ENCODE measurements around the gene SEBOX. TPM values are rescaled to one million over a fixed set of nuclear protein-coding genes. Genes with fewer than 3 reads are reported as not detected.

SEBOX gene
- total and polyA plus RNA-seq, 2 donors (not counting 1 experiment from before 2014, with no cell fraction given) = not detected

GRCh38 chr17:28327709-28328108 is 37.3 kb downstream of the SEBOX start:
- CTCF ChIA-PET = no interaction called here
- POLR2A ChIA-PET = no interaction called here
- Histone ChIP-seq H3K27me3 (replicated peaks in 1 of 4; ENCODE audit: control extremely low read depth in 1 of 4, control insufficient read depth in 3 of 4, insufficient read depth in 4 of 4, low read length in 3 of 4) (no peaks in the 10 kb centered on the region), H3K36me3 (replicated peaks in 1 of 2; ENCODE audit: control extremely low read depth in 1 of 2, control insufficient read depth in 1 of 2, extremely low read depth in 1 of 2, insufficient read depth in 2 of 2, low read length in 1 of 2) (peaks cover 0 to 47% of the 10 kb centered on the region in 2 experiments), H3K27ac (ENCODE audit: low read length in 2 of 2) (no peak overlapping the region), H4K20me1 (ENCODE audit: control insufficient read depth, insufficient read depth, low read length, poor library complexity, severe bottlenecking) (peaks cover 9% of the 10 kb centered on the region), H3K4me1 (ENCODE audit: control insufficient read depth in 2 of 2, insufficient read depth in 2 of 2, low read length in 2 of 2) (no peaks in the 10 kb centered on the region), H3K9me3 (ENCODE audit: control extremely low read depth in 1 of 3, control insufficient read depth in 2 of 3, insufficient read depth in 1 of 3, low read length in 2 of 3) (no peaks in the 10 kb centered on the region), H3K4me3 (ENCODE audit: control extremely low read depth in 1 of 5, extremely low read depth in 1 of 5, insufficient read depth in 1 of 5, low read depth in 2 of 5, low read length in 4 of 5) (no peak overlapping the region), H3K9ac (ENCODE audit: low read length) (no peak overlapping the region), H3K4me2 (replicated peaks; ENCODE audit: low read depth, low read length, poor library complexity, severe bottlenecking) (no peak overlapping the region), H3K79me2 (ENCODE audit: control insufficient read depth, insufficient read depth, low read length) (peaks cover 13% of the 10 kb centered on the region), H2AFZ (ENCODE audit: insufficient read depth, low read depth, low read length, poor library complexity, severe bottlenecking) (no peak overlapping the region)
- Mint-ChIP-seq H3K4me1 (peaks cover 7% of the 10 kb centered on the region), H3K27ac (no peak overlapping the region), H3K27me3 (no peaks in the 10 kb centered on the region), H3K9me3 (ENCODE audit: insufficient read depth) (no peaks in the 10 kb centered on the region), H3K4me3 (no peak overlapping the region)
- ATAC-seq (ENCODE audit: low read depth) = no peak
- intact Hi-C loops (cut with micrococcal nuclease) = no loop called here
- TF ChIP-seq EZH2 (IDR thresholded peaks at IDR 0.05; ENCODE audit: borderline replicate concordance, insufficient read depth, low read depth, low read length, poor library complexity, severe bottlenecking) (no peak), CTCF (IDR thresholded peaks at IDR 0.05) (no peak)
- DNase-seq = no peak
- WGBS (ENCODE audit: insufficient coverage) = 100% methylated on average over 1 of the region's 3 CpGs

- Histone ChIP-seq H4K20me1 (ENCODE audit: control insufficient read depth, insufficient read depth, low read length, poor library complexity, severe bottlenecking) (peaks cover 4% of the 10 kb centered on the region), H3K27ac (ENCODE audit: low read length in 2 of 2) (no peak overlapping the region), H3K4me2 (replicated peaks; ENCODE audit: low read depth, low read length, poor library complexity, severe bottlenecking) (no peak overlapping the region), H3K27me3 (replicated peaks in 1 of 4; ENCODE audit: control extremely low read depth in 1 of 4, control insufficient read depth in 3 of 4, insufficient read depth in 4 of 4, low read length in 3 of 4) (no peaks in the 10 kb centered on the region), H3K4me1 (ENCODE audit: control insufficient read depth in 2 of 2, insufficient read depth in 2 of 2, low read length in 2 of 2) (no peaks in the 10 kb centered on the region), H3K36me3 (replicated peaks in 1 of 2; ENCODE audit: control extremely low read depth in 1 of 2, control insufficient read depth in 1 of 2, extremely low read depth in 1 of 2, insufficient read depth in 2 of 2, low read length in 1 of 2) (peaks cover 0 to 45% of the 10 kb centered on the region in 2 experiments), H3K79me2 (ENCODE audit: control insufficient read depth, insufficient read depth, low read length) (peaks cover 7% of the 10 kb centered on the region), H2AFZ (ENCODE audit: insufficient read depth, low read depth, low read length, poor library complexity, severe bottlenecking) (no peak overlapping the region), H3K9me3 (ENCODE audit: control extremely low read depth in 1 of 3, control insufficient read depth in 2 of 3, insufficient read depth in 1 of 3, low read length in 2 of 3) (no peaks in the 10 kb centered on the region), H3K4me3 (ENCODE audit: control extremely low read depth in 1 of 5, extremely low read depth in 1 of 5, insufficient read depth in 1 of 5, low read depth in 2 of 5, low read length in 4 of 5) (no peak overlapping the region), H3K9ac (ENCODE audit: low read length) (no peak overlapping the region)
- H3K9me3 Mint-ChIP-seq (ENCODE audit: insufficient read depth) = no peaks in the 10 kb centered on the region
- no peak overlapping the region for H3K27ac Mint-ChIP-seq
- WGBS (ENCODE audit: insufficient coverage) = 89% methylated on average over 4 of the region's 9 CpGs
- peaks cover 5% of the 10 kb centered on the region for H3K4me1 Mint-ChIP-seq
- ChIA-PET POLR2A (no interaction called here), CTCF (no interaction called here)
- ATAC-seq (ENCODE audit: low read depth) = no peak
- no peak for DNase-seq
- intact Hi-C loops (cut with micrococcal nuclease) = no loop called here
- no peak overlapping the region for H3K4me3 Mint-ChIP-seq
- no peaks in the 10 kb centered on the region for H3K27me3 Mint-ChIP-seq
- TF ChIP-seq CTCF (IDR thresholded peaks at IDR 0.05) (no peak), EZH2 (IDR thresholded peaks at IDR 0.05; ENCODE audit: borderline replicate concordance, insufficient read depth, low read depth, low read length, poor library complexity, severe bottlenecking) (no peak)
These were observed 37.9 kb downstream of the SEBOX start for GRCh38 chr17:28327031-28327607.

Measured in B cell (primary cell).